Measurements from ENCODE around the gene LYSMD2.

LYSMD2 gene

DNA sequence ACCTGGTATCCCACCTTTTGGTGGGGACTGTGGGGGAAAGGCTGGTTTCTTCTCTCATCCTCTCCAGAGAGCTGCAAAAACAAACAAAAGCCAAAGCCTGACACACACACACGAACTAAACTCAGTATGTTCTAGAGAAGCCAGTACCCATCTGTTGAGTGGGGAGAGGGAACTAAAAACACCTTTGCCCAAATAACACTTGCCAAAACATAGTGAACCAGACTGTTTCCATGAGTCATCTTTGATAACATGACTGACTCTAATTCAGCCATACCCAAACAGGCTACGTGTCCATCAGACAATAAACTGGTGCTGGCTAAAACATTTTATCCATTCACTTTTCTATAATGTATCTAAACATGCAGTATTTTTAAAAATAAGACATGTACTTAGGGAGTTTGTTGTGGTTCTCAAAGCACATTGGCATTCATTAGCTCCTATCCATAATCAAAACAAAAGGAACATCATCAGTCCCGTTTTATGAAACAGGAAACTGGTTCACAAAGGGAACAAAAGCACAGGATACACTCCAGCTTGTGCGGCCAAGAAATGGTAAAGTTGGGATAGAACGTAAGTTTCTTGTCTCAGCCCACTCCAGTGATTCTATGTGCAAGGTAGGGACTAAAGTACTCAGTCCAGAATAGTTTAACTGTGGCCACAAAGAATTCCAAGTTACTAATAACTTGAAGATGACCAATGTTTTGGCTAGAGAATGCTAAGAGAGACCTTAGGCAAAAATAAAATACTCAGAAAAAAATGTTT is 16.1 kb downstream of the LYSMD2 start:
- Histone ChIP-seq H3K4me3 (ENCODE audit: low read length, poor library complexity, severe bottlenecking) (no peak overlapping the region), H3F3A (ENCODE audit: low read depth) (peaks cover 2% of the 10 kb centered on the region; the same call in 1 of the 2 replicates), H3K9me2 (replicated peaks; ENCODE audit: low read depth, low read length) (no peaks in the 10 kb centered on the region), H3K27me3 (ENCODE audit: insufficient read depth, low read length, poor library complexity, severe bottlenecking) (no peaks in the 10 kb centered on the region), H4K20me1 (ENCODE audit: insufficient read depth, low read length, poor library complexity, severe bottlenecking) (peaks cover 15% of the 10 kb centered on the region), H3K9me3 (ENCODE audit: insufficient read depth, low read depth, low read length) (no peaks in the 10 kb centered on the region), H3K79me2 (ENCODE audit: insufficient read depth, low read length) (peaks cover 10% of the 10 kb centered on the region), H3K4me2 (ENCODE audit: low read depth, low read length, poor library complexity, severe bottlenecking) (no peak overlapping the region), H3K4me1 (ENCODE audit: insufficient read depth, low read length, poor library complexity, severe bottlenecking) (peaks cover 14% of the 10 kb centered on the region), H2AFZ (ENCODE audit: low read length) (no peak overlapping the region), H3K36me3 (ENCODE audit: insufficient read depth, low read length) (peaks cover 42% of the 10 kb centered on the region), H3K9ac (ENCODE audit: low read depth, low read length, poor library complexity, severe bottlenecking) (no peak overlapping the region)
- TF ChIP-seq, protein P1, sequence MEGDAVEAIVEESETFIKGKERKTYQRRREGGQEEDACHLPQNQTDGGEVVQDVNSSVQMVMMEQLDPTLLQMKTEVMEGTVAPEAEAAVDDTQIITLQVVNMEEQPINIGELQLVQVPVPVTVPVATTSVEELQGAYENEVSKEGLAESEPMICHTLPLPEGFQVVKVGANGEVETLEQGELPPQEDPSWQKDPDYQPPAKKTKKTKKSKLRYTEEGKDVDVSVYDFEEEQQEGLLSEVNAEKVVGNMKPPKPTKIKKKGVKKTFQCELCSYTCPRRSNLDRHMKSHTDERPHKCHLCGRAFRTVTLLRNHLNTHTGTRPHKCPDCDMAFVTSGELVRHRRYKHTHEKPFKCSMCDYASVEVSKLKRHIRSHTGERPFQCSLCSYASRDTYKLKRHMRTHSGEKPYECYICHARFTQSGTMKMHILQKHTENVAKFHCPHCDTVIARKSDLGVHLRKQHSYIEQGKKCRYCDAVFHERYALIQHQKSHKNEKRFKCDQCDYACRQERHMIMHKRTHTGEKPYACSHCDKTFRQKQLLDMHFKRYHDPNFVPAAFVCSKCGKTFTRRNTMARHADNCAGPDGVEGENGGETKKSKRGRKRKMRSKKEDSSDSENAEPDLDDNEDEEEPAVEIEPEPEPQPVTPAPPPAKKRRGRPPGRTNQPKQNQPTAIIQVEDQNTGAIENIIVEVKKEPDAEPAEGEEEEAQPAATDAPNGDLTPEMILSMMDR (conservative IDR thresholded peaks at IDR 0.05; ENCODE audit: low read length) = no peak
- no peak for TF ChIP-seq EZH2phosphoT487 (IDR thresholded peaks at IDR 0.05; ENCODE audit: borderline replicate concordance)

DNA sequence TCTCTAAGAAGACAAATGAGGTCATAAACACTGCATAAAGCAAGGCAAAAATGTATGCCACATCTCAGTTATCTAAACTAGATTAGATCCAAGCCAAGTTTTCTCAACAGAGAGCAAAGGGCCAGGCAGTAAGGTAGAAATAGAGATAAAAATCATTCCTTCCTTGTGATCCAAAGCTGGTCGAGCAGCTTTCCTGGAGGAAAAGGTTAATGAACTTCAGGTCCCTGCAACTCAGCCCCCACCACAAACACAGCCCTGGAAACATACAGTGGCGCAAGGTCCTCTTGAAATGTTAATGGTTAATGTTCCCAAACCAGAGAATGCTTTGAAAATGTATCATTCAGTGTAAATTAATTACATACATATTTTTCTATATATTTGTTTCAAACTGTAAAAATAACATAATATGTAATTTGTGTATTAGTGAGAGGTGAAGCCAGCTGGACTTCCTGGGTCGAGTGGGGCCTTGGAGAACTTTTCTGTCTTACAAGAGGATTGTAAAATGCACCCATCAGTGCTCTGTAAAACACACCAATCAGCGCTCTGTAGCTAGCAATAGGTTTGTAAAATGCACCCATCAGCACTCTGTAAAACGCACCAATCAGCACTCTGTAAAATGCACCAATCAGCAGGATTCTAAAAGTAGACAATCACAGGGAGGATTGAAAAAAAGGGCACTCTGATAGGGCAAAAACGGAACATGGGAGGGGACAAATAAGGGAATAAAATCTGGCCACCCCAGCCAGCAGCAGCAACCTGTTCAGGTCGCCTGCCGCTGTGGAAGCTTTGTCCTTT is 17.1 kb downstream of the LYSMD2 start:
- Histone ChIP-seq H3K4me2 (ENCODE audit: low read depth, low read length, poor library complexity, severe bottlenecking) (no peak overlapping the region), H3K79me2 (ENCODE audit: insufficient read depth, low read length) (peaks cover 7% of the 10 kb centered on the region), H3K4me1 (ENCODE audit: insufficient read depth, low read length, poor library complexity, severe bottlenecking) (peaks cover 13% of the 10 kb centered on the region), H2AFZ (ENCODE audit: low read length) (no peak overlapping the region), H3K4me3 (ENCODE audit: low read length, poor library complexity, severe bottlenecking) (no peak overlapping the region), H3K36me3 (ENCODE audit: insufficient read depth, low read length) (peaks cover 42% of the 10 kb centered on the region), H3K9me2 (replicated peaks; ENCODE audit: low read depth, low read length) (no peaks in the 10 kb centered on the region), H4K20me1 (ENCODE audit: insufficient read depth, low read length, poor library complexity, severe bottlenecking) (peaks cover 14% of the 10 kb centered on the region), H3K9me3 (ENCODE audit: insufficient read depth, low read depth, low read length) (no peaks in the 10 kb centered on the region), H3K9ac (ENCODE audit: low read depth, low read length, poor library complexity, severe bottlenecking) (no peak overlapping the region), H3F3A (ENCODE audit: low read depth) (peaks cover 2% of the 10 kb centered on the region; the same call in 1 of the 2 replicates), H3K27me3 (ENCODE audit: insufficient read depth, low read length, poor library complexity, severe bottlenecking) (no peaks in the 10 kb centered on the region)
- TF ChIP-seq, protein P1 (conservative IDR thresholded peaks at IDR 0.05; ENCODE audit: low read length) = no peak
- no peak for TF ChIP-seq EZH2phosphoT487 (IDR thresholded peaks at IDR 0.05; ENCODE audit: borderline replicate concordance)

DNA sequence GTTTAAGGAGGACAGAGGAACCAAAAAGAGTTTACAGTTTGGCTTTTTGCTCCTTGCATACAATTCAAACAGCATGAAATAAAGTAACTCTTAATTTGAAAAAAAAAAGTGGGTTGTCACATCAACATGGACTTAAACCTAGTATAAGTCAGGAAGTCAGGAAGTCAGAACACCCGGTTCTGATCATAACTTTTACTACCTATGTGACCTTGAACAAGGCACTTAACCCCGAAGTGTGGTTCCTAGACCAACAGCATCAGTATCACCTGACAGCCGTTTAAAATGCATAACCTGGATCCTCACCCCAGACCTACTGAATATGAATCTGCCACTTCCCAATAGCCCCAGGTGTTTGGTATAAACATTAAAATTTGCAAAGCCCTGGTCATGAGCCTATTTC is 18.7 kb downstream of the LYSMD2 start:
- Histone ChIP-seq H3K4me2 (ENCODE audit: low read depth, low read length, poor library complexity, severe bottlenecking) (no peak overlapping the region), H3K79me2 (ENCODE audit: insufficient read depth, low read length) (no peaks in the 10 kb centered on the region), H3K4me3 (ENCODE audit: low read length, poor library complexity, severe bottlenecking) (no peak overlapping the region), H3K9me3 (ENCODE audit: insufficient read depth, low read depth, low read length) (no peaks in the 10 kb centered on the region), H3K36me3 (ENCODE audit: insufficient read depth, low read length) (peaks cover 36% of the 10 kb centered on the region), H4K20me1 (ENCODE audit: insufficient read depth, low read length, poor library complexity, severe bottlenecking) (peaks cover 3% of the 10 kb centered on the region), H3K4me1 (ENCODE audit: insufficient read depth, low read length, poor library complexity, severe bottlenecking) (no peaks in the 10 kb centered on the region), H3K27me3 (ENCODE audit: insufficient read depth, low read length, poor library complexity, severe bottlenecking) (no peaks in the 10 kb centered on the region), H3K9ac (ENCODE audit: low read depth, low read length, poor library complexity, severe bottlenecking) (no peak overlapping the region), H3F3A (ENCODE audit: low read depth) (no peaks in the 10 kb centered on the region), H3K9me2 (replicated peaks; ENCODE audit: low read depth, low read length) (no peaks in the 10 kb centered on the region), H2AFZ (ENCODE audit: low read length) (no peak overlapping the region)
- no peak for TF ChIP-seq EZH2phosphoT487 (IDR thresholded peaks at IDR 0.05; ENCODE audit: borderline replicate concordance)
- TF ChIP-seq, protein P1 (conservative IDR thresholded peaks at IDR 0.05; ENCODE audit: low read length) = no peak

Measured in Loucy (cell line).